ENCODE results near the gene NOTCH1.
"Not testable (repeated sequence)": the region's sequence is repeated elsewhere in the genome, so short reads cannot be mapped to it uniquely, and the experiment has no call there.

NOTCH1 gene

GRCh38 chr9:136578915-136579649, 33.2 kb upstream of the NOTCH1 start:
- DNase-seq = peak in 1 of 2 experiments; percentile 26

- DNase-seq = no peak
These were observed 32.7 kb upstream of the NOTCH1 start for GRCh38 chr9:136578626-136578914.

- no peak for DNase-seq
These were observed 32.2 kb upstream of the NOTCH1 start for GRCh38 chr9:136577941-136578625.

GRCh38 chr9:136576269-136576626, 30.4 kb upstream of the NOTCH1 start:
- peak in 1 of 2 experiments; percentile 39 for DNase-seq

- no peak for DNase-seq
These were observed 29.9 kb upstream of the NOTCH1 start for GRCh38 chr9:136575626-136576268.

- not testable (repeated sequence) for DNase-seq
These were observed 28.8 kb upstream of the NOTCH1 start for GRCh38 chr9:136574606-136575005.

- no peak for DNase-seq
These were observed 27.2 kb upstream of the NOTCH1 start for GRCh38 chr9:136572828-136573625.

- no peak for DNase-seq
These were observed 26.4 kb upstream of the NOTCH1 start for GRCh38 chr9:136572003-136572827.

- DNase-seq = no peak
These were observed 25.7 kb upstream of the NOTCH1 start for GRCh38 chr9:136571531-136571930.

- no peak for DNase-seq
These were observed 25.1 kb upstream of the NOTCH1 start for GRCh38 chr9:136570916-136571315.

GRCh38 chr9:136570191-136570845, 24.5 kb upstream of the NOTCH1 start:
- no peak for DNase-seq

- DNase-seq = no peak
These were observed 23.8 kb upstream of the NOTCH1 start for GRCh38 chr9:136569526-136570148.

- DNase-seq = no peak
These were observed 22.6 kb upstream of the NOTCH1 start for GRCh38 chr9:136568288-136569081.

- DNase-seq = no peak
These were observed 21.9 kb upstream of the NOTCH1 start for GRCh38 chr9:136567651-136568287.

GRCh38 chr9:136566901-136567300, 21.1 kb upstream of the NOTCH1 start:
- DNase-seq = no peak

- DNase-seq = no peak
These were observed 20.7 kb upstream of the NOTCH1 start for GRCh38 chr9:136566553-136566895.

GRCh38 chr9:136565715-136566552, 20.1 kb upstream of the NOTCH1 start:
- no peak for DNase-seq

GRCh38 chr9:136565086-136565714, 19.4 kb upstream of the NOTCH1 start:
- DNase-seq = no peak

Data from activated T-cell treated with anti-CD3 and anti-CD28 coated beads, Interleukin-2, amount 50 U/mL, for 48 hours (primary cell).